ENCODE data around the gene ATAT1. TPM values are rescaled to one million over a fixed set of nuclear protein-coding genes. Genes with fewer than 3 reads are reported as not detected.

The ATAT1 gene
- total and polyA plus RNA-seq, 8 donors = 3.0 to 11.6 (median 5.7) TPM; not detected in 1

- no peak for TF ChIP-seq EP300 (IDR thresholded peaks at IDR 0.05)
- no peak for TF ChIP-seq POLR2A (IDR thresholded peaks at IDR 0.05)
- TF ChIP-seq POLR2AphosphoS5 (IDR thresholded peaks at IDR 0.05) = no peak
- TF ChIP-seq, protein P1, sequence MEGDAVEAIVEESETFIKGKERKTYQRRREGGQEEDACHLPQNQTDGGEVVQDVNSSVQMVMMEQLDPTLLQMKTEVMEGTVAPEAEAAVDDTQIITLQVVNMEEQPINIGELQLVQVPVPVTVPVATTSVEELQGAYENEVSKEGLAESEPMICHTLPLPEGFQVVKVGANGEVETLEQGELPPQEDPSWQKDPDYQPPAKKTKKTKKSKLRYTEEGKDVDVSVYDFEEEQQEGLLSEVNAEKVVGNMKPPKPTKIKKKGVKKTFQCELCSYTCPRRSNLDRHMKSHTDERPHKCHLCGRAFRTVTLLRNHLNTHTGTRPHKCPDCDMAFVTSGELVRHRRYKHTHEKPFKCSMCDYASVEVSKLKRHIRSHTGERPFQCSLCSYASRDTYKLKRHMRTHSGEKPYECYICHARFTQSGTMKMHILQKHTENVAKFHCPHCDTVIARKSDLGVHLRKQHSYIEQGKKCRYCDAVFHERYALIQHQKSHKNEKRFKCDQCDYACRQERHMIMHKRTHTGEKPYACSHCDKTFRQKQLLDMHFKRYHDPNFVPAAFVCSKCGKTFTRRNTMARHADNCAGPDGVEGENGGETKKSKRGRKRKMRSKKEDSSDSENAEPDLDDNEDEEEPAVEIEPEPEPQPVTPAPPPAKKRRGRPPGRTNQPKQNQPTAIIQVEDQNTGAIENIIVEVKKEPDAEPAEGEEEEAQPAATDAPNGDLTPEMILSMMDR (IDR thresholded peaks at IDR 0.05) = no peak
- Histone ChIP-seq H3K27me3 (no peaks in the 10 kb centered on the region), H3K27ac (peak overlapping the region; percentile 92 to 99 (median 97)), H3K9me3 (no peaks in the 10 kb centered on the region), H3K4me3 (peak overlapping the region; percentile 69 to 88 (median 82)), H3K36me3 (no peaks in the 10 kb centered on the region), H3K4me1 (peaks cover 29 to 70% (median 48%) of the 10 kb centered on the region in 4 donors)
- 17 to 27% (median 18%) methylated on average over 5 to 22 of the region's 22 CpGs for WGBS, 5 donors
- intact Hi-C loops (cut with DNase I; ENCODE audit: low total_unique reads) = no loop called here
- peak in 1 of 2 donors; percentile 69 for DNase-seq
Observed at GRCh38 chr6:30687659-30688431, 61.2 kb downstream of the ATAT1 start.

- DNase-seq = no peak
- peaks cover 29 to 63% (median 44%) of the 10 kb centered on the region in 4 donors for H3K4me1 ChIP-seq
Observed at GRCh38 chr6:30688569-30688968, 61.9 kb downstream of the ATAT1 start.

DNA sequence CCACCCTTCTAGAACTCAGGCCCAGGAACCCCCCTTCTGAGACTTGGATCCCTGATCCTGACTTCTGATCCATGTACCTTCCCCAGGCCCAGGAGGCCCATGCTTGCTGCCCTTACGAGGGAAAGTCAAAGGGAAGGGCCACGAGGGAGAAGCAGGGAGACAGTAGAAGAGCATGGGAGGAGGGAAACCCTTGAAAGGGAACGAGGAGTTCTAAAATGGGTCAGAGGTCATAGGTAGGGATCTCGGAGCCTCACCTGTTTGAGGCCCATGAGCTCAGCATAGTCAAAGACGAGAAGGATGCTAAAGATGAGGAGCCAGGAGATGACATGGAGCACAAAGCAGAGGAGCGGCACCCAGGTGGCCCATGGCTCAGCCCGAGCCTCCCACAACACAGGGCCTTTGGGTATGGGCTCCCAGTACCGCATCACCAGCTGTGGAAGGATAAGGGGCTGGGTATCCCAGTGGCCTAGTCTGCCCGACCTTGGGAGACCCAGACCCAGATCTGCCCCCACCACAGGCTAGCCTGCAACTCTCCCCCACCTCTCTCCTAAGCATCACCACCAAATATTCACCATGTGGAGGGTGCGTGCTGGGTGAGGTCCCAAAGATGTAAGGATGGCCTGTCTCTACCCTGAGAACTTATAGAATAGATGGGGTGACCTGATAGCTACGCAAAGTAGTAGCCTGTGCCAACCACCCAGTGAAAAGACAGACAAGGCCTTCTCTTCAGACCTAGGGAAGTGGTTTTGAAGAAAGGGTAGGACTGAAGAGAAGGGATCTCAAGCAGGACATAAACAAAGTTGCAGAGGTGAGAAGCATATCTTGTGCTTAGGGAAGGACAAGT lies 62.6 kb downstream of the ATAT1 start:
- peak overlapping the region in 4 of 5 donors; percentile 94 to 99 (median 98) for H3K27ac ChIP-seq

More at GRCh38 chr6:30688569-30688968, 61.9 kb downstream of the ATAT1 start:
- intact Hi-C loops (cut with DNase I; ENCODE audit: low total_unique reads) = no loop called here
- Histone ChIP-seq H3K9me3 (no peaks in the 10 kb centered on the region), H3K27ac (peak overlapping the region; percentile 92 to 99 (median 97)), H3K4me3 (peak overlapping the region; percentile 69 to 88 (median 82)), H3K36me3 (no peaks in the 10 kb centered on the region), H3K27me3 (no peaks in the 10 kb centered on the region)
- TF ChIP-seq POLR2AphosphoS5 (IDR thresholded peaks at IDR 0.05) (no peak), EP300 (IDR thresholded peaks at IDR 0.05) (no peak), POLR2A (IDR thresholded peaks at IDR 0.05) (no peak)
- 88 to 94% (median 90%) methylated on average over 9 of the region's 9 CpGs for WGBS, 5 donors

DNA sequence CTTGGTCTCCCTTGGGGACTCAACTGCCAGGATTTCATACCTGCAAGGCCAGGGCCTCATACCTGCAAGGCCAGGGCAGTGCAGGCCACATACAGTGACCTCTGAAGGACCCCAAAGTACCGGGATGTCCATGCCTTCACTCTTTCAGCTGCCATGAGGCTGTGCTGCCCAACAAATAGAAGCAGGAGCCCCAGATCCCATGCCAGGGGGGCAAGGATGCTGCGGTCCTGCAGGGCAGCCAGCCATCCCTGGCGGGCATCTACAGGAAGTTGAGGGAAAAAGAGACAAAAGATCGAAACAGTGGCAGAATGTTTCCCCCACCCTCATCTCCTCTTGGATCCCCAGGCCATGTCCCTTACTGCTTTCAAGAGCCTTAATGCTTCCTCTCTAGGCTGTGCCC lies 63.3 kb downstream of the ATAT1 start:
- Histone ChIP-seq H3K9me3 (no peaks in the 10 kb centered on the region), H3K36me3 (no peaks in the 10 kb centered on the region), H3K4me1 (peaks cover 29 to 56% (median 41%) of the 10 kb centered on the region in 4 donors), H3K27ac (peak overlapping the region; percentile 77 to 99 (median 97)), H3K4me3 (peak overlapping the region; percentile 61 to 70 (median 64)), H3K27me3 (no peaks in the 10 kb centered on the region)
- intact Hi-C loops (cut with DNase I; ENCODE audit: low total_unique reads) = no loop called here
- DNase-seq = no peak
- WGBS, 5 donors = 27 to 71% (median 53%) methylated on average over 4 of the region's 4 CpGs
- no peak for TF ChIP-seq POLR2AphosphoS5 (IDR thresholded peaks at IDR 0.05)
- TF ChIP-seq, protein P1 (IDR thresholded peaks at IDR 0.05) = no peak
- TF ChIP-seq EP300 (IDR thresholded peaks at IDR 0.05) = no peak
- no peak for TF ChIP-seq POLR2A (IDR thresholded peaks at IDR 0.05)

More for the DNA sequence above, 62.6 kb downstream of the ATAT1 start:
- Histone ChIP-seq H3K9me3 (no peaks in the 10 kb centered on the region), H3K36me3 (no peaks in the 10 kb centered on the region), H3K27me3 (no peaks in the 10 kb centered on the region), H3K4me1 (peaks cover 29 to 56% (median 44%) of the 10 kb centered on the region in 4 donors), H3K4me3 (no peak overlapping the region)
- intact Hi-C loops (cut with DNase I; ENCODE audit: low total_unique reads) = no loop called here
- no peak for TF ChIP-seq POLR2AphosphoS5 (IDR thresholded peaks at IDR 0.05)
- TF ChIP-seq, protein P1 (IDR thresholded peaks at IDR 0.05) = no peak
- TF ChIP-seq POLR2A (IDR thresholded peaks at IDR 0.05) = no peak
- TF ChIP-seq EP300 (IDR thresholded peaks at IDR 0.05) = no peak
- 85 to 89% (median 88%) methylated on average over 10 to 11 of the region's 11 CpGs for WGBS, 5 donors
- DNase-seq = no peak

All from stomach (tissue), 9 donors.